Smooth muscle cell of the brain vasculature (primary cell): ENCODE results near the gene OSTF1.
A peak's percentile ranks its signal among the peaks of the same experiment; 100 is the strongest.

Experiments
- DNase-seq: peaks from one replicate; pipeline ENCODE4 v3.0.0-alpha.2; 2012; ENCODE audit warnings: low read depth, low spot score

Gene OSTF1, protein sequence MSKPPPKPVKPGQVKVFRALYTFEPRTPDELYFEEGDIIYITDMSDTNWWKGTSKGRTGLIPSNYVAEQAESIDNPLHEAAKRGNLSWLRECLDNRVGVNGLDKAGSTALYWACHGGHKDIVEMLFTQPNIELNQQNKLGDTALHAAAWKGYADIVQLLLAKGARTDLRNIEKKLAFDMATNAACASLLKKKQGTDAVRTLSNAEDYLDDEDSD

DNA sequence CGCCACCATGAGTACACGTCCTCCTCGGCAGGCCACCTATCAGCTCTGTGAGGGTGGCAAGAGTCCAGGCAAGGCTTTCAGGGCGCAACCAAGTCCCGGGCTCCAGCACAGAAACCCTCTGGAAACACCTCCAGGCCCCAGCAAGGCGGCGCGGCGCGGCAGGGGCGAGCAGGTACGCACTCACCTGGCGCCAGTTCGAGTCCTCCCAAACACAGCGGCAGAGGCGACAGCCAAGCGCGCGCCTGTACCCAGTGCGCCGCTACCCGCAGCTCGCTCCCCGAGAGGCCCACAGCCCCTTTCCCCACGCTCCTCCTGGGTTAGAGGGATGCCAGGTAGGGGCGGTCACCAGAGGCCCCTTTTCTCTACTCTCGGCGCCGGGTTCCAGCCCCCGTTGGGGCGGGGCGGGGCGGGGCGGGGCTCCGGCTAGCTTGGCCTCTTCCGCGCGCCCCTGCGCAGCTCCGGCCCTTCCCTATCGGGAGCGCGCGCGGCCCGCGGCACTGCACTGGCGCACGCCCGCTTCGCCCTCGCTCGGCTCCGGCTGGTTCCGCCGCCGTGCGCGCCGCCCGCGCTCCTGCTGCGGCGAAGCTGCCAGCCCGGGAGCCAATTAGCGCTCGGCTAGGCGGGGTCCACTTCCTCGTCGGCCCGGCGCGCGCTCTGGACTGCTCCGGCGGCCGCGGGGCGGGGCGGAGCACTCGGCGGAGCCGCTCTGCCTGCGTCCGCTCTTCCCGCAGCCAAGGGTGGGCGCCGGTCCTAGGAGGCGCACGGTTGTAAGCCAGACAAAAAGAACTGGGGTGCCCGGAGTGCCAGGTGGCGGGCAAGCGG is at the start of gene OSTF1, which contains the start of gene NMRK1:
TSS of gene OSTF1 (plus strand) at position 691 of the 822 bp plus-strand sequence. CDS start 179 bp downstream, outside the sequence.
TSS of gene NMRK1 (minus strand) at position 332 of the 822 bp plus-strand sequence. CDS start 5,040 bp downstream, outside the sequence.
- peak; percentile 91 for DNase-seq

DNA sequence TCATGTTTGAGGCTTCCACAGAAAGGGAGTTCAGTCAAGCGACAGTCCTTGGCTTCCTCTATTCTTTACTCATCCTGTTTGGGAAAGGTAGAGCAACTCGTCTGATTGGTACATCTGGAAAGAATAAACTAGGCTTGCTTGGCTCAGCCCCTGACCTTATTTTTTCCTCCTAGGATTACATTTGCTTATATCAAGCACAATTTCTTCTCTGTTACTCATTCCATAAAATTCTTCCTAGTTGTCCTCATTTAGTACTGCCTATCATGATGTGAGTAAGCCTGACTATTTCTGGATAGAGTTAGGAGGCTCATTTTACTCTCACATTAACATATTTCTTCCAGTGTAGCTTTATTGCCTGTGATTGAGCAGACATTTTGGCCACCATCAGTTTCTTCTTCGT is 49.3 kb upstream of the OSTF1 start:
- no peak for DNase-seq

DNA sequence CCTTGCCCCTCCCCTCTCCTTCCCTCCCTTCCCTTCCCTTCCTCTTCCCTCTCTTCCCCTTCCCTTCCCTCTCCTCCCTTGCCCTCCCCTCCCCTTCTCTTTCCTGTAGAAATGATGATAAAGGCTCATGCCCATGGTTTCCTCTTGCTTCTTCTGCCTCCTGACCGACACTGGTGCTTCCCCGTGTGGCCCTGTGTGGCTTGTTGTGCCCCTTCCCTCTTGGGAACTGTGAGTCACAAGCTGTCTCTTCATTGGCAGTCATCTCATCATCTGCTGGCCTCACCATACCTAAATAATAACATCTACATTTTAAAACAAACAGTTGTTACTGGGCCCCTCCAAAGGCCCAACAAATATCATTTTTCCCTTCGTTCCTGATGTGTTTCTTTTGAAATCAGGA is 48.5 kb upstream of the OSTF1 start:
- DNase-seq: no peak

DNA sequence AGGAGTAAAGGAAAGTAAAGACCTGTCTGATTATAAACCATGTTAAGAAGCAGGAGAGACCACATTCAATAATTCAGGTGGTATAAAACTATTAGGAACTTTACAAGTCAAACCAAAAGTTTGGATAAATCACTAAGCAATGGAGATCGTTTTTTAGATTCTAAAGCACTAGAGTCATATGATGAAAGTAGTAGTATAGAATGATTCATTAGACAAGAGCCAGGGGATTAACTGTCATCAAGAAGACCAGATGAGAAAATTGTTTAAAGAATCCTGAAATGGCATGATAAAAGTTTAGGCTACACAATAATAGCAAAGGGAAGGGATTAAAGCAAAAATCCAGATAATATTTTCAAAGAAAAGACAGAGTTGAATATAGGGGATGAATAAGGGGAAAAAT is 47.3 kb upstream of the OSTF1 start:
- DNase-seq: no peak

DNA sequence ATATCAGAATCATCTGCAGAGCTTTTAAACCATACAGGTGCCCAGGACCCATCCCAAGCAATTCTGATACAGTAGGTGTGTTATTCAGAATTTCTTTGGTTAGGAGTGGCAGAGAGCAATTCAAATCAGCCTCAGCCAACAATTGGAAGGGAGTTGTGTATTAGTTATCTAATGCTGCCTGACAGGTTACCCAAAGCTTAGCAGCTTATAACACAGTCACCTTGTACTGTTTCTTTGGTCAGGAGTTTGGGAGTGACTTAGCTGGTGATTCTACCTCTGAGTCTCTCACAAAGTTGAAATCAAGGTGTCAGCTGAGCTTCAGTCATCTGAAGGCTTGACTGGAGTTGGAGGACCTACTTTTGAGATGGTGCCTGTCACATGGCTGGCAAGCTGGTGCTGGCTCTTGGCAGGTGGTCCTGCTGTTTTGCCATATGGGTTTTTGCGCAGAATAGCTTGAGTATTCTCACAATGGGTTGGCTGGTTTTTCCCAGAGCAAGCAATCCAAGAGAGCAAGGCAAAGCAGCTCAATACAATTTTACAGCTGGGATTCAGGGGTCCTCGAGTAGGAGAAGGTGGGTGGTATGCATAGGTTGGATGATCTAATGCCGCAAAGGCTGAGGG is 41.5 kb upstream of the OSTF1 start:
- no peak for DNase-seq

DNA sequence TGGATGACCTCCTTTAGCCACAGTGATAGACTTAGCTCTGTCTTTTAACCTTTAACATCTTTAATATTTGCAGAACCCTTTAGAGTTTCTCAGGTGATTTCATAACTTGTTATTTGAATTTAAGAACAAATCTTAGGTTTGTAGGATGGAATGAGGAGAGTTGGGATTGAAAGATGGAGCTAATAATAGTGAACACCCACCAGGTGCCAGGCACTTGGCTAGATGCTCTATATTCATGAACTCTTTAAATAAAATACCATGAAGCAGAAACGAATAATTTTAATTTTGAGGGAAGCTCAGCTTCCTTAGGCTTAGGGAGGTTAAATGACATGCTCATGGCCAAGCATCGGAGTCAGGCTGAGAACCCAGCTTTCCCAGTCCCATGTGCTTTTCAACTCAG is 40.8 kb upstream of the OSTF1 start:
- no peak for DNase-seq

DNA sequence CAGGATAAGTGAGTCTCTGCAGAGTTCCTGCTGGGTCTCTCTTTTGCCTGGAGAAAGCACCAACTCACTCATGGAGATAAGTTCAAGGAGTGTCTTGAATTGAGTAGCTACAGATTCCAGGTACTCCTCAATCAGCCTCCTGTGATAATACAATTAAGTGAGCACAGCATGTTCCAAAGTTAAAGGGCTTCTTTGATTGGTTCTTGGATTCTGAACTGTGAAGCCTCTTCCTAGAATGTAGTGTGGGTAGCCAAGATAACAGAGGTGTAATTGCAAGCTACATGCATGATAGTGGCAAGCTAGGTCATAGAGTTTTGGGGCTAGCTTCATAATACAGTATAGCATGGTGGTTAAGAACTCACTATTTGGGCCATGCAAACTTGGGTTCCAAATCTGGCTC is 37.0 kb upstream of the OSTF1 start:
- no peak for DNase-seq

DNA sequence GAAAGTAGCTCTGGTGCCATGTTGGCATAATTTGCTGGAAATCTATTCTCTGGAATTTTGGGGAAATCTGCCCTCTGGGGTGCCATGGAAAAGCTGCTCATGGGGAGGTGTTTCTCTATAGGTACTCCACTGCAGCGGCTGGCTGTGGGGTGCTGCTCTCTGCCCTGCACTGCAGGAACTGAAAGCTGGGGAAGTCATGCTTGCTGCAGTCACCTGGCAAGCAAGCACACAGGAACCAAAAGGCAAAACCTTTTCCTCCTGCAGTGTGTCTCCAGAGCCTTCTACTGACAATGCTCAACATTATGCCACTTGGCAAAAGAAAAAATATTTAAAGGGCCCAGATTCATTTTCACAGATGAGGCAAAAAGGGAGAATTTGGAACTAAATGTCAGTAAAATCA is 34.4 kb upstream of the OSTF1 start:
- DNase-seq: no peak

DNA sequence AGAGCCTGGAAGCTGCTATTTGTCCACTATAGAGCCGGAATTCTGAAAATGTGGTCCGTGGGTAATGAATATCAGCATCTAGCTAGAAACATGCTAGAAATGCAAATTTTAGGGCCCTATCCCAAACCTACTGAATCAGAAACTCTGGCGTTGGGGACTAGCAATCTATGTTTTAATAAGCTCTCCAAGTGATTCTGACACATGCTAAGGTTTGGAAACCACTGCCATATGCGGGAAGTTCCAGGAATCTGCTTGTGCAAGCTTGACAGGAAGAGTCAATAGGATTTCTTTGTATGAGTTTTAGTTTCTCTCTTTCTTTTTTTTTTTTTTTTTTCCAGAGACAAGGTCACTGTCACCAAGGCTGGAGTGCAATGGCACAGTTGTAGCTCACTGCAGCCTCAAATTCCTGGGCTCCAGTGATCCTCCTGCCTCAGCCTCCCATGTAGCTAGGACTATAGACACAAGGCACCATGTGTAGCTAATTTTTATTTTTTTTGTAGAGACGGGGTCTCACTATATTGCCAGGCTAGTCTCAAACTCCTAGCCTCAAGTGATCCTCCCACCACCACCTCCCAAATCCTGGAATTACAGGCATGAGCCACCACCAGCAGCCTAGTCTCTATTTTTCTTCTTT is 33.8 kb upstream of the OSTF1 start:
- DNase-seq: no peak

DNA sequence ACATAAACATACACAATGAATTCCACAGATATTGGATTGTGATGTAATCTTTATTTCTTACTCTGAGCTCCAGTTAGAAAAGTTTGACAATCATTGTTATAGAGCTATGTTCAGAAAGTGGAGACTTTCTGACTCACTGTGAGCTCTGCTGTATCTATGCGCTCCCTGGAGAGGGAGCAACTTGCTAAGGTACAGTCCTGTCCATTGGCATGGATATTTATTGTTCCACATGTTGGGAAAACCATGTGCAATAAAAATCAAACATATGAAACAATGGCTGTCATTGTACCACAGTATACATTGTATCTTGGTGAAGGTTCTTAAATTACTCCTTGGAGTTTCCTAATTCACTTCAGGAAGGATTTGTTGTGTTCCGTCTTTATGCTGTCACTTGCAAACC is 27.1 kb upstream of the OSTF1 start:
- DNase-seq: no peak

DNA sequence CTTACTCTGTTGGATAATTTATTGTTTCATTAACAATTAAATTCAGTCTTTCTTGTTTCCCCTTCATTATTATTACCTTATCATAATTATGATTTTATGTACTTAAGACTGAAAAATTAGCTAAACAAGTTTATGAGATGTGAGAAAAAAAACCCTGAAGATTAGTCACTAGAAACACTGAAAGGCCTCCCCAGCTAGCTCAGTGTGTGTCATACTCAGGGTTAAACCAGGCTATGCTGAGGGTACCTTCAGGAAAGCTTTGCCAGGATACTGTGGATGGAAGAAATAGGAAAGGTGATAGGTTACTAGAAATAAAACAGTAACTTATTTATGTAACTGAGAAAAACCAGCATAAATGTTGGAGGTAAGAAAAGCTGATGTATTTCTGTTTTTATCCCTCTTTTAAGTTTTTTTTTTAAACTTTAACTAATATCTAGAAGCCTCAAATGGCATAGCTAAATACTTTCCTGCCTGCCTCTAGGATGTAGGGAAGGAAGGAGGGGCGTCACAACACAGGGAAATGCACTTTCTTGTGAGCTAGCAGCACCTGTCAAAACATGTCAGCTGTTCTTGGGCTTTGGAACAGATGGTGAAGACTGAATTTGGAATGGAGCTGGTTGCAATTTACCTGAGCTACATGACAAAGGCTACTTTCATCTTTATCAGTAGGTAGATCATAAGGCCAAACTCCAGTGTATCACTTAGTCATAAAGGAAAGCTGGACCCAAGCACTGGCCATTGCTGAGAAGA is 24.6 kb upstream of the OSTF1 start:
- no peak for DNase-seq

DNA sequence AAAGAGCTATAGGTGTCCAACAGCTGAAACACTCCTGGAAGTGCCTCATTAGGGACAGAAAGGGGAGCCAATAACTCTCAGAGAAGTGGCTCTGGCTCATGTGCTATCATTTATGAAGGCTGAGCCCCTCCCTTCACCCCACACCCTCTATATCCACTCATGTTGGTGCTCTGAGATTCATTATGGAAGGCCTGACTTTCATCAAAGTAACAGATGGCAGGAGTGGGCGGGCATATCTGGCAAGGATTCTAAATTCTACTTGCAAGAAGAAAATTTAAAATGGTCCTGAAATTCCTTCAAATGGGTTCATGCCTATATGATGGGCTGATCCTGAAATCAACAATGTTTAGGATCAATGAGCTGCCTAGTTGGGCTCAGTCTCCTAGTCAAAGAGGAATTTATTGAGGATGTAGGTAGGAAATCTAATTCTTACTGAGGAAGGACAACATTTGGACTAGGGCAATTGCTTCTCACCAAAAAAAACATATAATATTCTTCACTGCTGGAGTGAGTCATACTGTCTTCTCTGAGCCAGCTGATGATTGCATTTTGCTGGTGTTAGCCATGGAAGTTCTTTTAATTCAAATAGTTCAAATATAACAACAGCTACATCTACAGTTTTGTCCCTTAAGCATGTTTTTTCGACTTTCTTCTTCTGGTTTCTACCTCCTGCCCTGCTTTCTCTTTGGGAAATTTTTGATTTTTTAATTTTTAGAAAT is 23.8 kb upstream of the OSTF1 start:
- DNase-seq: no peak

DNA sequence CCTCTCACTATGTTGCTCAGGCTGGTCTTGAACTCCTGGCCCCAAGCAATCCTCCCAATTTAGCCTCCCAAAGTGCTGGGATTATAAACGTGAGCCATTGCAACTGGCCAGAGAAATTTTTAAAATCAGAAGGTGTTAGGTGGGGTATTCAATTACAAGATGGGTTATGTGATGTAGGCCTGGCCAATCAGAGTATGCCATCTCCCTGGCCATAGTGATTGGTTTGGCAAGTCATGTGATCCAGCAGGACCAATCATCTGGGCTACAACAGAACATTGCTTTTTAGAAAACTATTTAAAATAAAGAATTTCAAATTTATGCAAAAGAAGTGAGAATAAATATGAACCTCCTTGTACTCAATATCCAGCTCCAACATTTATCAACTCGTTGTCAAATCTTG is 22.8 kb upstream of the OSTF1 start:
- DNase-seq: no peak

DNA sequence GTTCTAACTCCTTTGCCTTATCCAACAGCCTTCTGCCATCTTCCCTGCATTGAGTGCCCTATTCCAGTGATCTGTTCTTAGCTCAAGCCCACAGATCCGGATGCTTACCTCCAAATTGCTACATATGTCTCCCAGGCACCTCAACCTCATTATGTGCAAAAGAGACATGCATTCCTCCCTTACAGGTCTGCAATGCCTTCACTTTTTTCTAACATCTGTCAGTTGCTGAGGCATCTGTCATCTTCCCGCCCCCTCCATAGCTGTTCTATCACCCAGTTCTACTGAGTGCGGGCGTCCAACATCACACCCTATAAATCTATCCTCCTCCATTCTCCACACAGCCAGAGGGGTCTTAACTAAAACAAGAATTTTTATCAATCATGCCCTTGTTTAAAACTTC is 20.4 kb upstream of the OSTF1 start:
- DNase-seq: no peak

DNA sequence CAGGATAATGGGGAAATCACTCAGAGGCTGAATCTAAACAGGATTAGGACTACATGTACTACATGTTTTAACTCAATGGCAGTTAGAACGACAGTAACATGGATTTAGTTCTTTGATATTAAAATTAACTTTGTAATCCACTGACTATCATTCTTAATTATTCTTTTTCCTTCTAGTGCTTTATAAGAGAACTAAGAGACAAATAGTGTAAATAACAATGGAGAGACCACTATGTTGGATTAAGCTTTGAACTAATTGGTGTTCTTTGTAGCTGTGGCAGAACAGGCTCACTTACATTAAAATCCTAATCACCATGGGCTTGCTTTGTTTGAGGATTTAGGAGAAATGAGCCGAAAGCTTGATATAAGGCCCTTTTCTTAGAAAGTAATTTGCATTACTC is 19.1 kb upstream of the OSTF1 start:
- no peak for DNase-seq

DNA sequence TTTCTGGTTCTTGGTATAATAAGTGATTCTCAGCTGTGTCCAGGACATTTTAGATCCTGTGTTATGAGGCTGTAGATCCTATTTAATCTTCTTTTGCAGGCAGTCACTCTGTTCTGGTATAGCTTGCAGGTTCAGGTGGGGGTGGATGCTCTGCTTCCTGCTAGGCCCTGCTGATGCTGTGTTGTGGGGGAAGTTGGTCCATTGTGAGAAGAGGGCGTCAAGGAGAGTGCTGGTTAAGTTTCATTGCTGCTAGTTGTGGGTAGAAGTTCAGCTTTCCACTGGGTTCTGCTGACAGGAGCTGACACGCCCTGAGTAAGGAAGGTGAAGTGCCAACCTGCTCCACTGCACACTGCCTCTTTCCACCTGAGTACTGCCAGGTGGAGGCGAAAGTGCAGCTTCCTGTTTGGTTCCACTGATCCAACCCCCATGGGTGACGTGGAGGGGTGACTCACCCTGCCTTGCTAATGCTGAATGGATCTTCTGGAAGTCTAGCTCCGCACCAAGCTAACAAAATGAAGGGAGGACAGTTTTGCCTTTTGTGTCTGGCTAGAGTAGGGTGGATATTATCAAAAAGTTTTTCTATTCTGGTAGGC is 16.7 kb upstream of the OSTF1 start:
- DNase-seq: no peak

DNA sequence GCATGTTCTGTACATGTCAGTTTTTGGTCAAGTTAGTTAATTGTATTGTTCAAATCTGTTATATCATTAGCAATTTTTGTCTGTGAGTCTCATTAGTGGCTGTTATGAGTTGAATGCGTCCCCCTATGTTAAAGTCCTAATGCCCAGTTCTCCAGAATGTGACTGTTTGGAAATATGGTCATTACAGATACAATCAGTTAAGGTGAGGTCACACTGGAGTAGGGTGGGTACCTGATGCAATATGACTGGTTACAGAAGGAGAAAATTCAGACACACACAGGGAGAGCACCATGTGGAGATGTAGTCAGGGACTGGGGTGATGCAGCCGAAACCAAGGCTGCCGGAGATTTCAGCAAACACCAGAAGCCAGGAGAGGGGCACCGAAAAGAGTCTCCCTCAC is 15.4 kb upstream of the OSTF1 start:
- no peak for DNase-seq

DNA sequence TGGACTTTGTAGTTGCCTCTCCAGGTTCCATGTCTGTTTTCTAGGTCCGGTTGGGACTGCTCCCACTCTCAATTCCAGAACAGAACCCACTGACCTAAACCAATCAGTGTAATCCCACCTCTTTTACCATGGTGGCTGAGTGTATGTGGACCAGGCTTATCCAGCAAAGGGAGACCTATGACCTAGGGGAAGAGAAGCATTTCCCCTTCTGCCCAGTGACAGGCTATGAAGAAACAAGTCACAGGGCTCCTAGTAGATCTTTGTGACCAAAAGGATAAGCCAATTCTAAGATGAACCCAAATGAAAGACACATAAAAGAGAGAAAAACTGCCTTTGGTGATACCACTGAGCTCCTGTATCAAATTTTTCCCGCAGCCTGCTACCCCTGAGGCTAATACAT is 6.7 kb upstream of the OSTF1 start:
- no peak for DNase-seq

DNA sequence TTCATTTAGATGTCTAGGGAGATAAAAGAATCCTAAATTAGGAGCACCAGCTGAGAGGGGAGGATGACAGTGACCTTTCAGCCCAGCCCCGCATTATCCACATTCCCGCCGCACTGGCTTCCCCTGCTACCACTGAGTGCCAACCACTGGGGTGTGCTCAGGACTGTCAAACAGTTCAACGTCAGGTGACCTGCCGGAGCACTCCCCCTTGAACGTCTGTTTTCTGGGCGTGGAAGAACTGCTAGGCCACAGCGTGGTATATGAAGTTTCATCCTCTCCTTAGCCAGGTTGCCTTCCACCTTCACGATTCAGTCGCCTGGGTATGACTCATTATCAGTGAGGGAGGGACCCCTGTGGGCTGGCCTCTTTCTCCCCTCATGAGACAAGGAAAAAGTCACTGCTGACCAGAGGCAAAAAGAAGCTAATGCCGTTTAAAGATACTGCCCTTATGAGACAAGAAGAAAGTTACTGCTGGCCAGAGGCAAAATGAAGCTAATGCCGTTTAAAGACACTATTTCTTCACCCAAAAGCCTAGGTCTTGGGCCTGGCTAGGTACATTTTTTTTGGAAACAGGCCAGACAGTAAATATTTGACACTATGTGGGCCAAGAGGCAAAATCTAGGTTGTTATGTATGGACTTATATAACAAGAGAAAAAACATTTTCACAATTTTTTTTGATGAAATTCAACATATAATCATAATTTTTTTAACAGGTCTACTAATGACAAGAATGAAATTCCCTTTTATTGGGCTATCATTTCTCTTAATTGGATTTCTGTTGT is 4.9 kb upstream of the OSTF1 start:
- no peak for DNase-seq
